ENCODE measurements around the gene CNTN1. TPM values are rescaled to one million over a fixed set of nuclear protein-coding genes. Genes with fewer than 3 reads are reported as not detected.

CNTN1 gene
- total and polyA plus RNA-seq, 11 donors, result 0.01 to 0.66 (median 0.20) TPM; not detected in 2

DNA sequence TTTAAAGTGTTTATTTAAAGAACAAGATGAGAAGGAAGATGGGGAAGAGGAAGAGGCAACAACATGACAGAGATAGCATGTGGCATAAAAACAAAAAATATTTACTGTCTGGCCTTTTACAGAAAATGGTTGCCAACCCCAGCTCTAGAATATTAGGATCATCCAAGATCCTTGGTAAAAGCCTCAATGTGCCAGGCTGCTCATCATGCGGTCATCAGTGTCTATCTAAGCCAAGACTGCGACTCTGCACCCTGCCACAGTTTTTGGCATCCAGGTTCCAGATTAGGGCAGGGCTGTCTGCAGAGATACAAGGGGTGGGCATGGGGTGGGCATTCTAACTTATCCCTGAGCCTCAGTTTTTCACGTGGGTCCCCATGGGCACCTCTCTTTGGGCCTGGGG lies 46.9 kb upstream of the CNTN1 start:
- Histone ChIP-seq H3K4me1 (no peaks in the 10 kb centered on the region), H3K9me3 (peaks cover 0 to 4% (median 0%) of the 10 kb centered on the region in 12 donors), H3K27ac (no peak overlapping the region), H3K36me3 (no peaks in the 10 kb centered on the region), H3K27me3 (no peaks in the 10 kb centered on the region), H3K4me3 (no peak overlapping the region)
- DNase-seq (no peak), ATAC-seq (no peak)
- 67 to 72% (median 69%) methylated on average over 3 of the region's 3 CpGs for WGBS, 4 donors
- intact Hi-C loops (cut with DNase I), result no loop called here
- TF ChIP-seq, protein P1, sequence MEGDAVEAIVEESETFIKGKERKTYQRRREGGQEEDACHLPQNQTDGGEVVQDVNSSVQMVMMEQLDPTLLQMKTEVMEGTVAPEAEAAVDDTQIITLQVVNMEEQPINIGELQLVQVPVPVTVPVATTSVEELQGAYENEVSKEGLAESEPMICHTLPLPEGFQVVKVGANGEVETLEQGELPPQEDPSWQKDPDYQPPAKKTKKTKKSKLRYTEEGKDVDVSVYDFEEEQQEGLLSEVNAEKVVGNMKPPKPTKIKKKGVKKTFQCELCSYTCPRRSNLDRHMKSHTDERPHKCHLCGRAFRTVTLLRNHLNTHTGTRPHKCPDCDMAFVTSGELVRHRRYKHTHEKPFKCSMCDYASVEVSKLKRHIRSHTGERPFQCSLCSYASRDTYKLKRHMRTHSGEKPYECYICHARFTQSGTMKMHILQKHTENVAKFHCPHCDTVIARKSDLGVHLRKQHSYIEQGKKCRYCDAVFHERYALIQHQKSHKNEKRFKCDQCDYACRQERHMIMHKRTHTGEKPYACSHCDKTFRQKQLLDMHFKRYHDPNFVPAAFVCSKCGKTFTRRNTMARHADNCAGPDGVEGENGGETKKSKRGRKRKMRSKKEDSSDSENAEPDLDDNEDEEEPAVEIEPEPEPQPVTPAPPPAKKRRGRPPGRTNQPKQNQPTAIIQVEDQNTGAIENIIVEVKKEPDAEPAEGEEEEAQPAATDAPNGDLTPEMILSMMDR (IDR thresholded peaks at IDR 0.05), result no peak
- no peak for TF ChIP-seq POLR2A (IDR thresholded peaks at IDR 0.05)

DNA sequence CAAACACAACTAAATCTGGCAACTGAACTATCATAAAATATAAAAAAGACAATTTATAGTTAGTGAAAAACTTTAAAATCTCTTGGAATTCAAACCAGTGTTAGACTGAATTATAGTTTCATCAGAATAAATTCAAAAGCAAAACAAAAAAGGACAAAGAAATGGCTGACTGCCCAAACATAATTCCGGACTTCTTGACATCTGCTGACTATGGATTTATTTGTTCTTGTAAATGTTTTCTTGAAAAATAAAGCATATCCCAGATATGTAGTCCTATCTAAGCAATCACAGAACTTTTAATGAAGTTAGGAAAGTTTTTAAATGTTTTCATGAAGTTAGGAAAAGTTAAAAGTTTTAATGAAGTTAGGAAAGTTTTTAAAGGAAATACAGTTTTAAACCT lies 45.8 kb upstream of the CNTN1 start:
- ATAC-seq (no peak), DNase-seq (no peak)
- Histone ChIP-seq H3K27ac (no peak overlapping the region), H3K9me3 (peaks cover 0 to 8% (median 0%) of the 10 kb centered on the region in 12 donors), H3K27me3 (no peaks in the 10 kb centered on the region), H3K4me1 (no peaks in the 10 kb centered on the region), H3K4me3 (no peak overlapping the region), H3K36me3 (no peaks in the 10 kb centered on the region)
- intact Hi-C loops (cut with DNase I), result no loop called here
- TF ChIP-seq, protein P1 (IDR thresholded peaks at IDR 0.05), result no peak
- 52 to 68% (median 57%) methylated on average over 1 of the region's 1 CpG for WGBS, 4 donors

DNA sequence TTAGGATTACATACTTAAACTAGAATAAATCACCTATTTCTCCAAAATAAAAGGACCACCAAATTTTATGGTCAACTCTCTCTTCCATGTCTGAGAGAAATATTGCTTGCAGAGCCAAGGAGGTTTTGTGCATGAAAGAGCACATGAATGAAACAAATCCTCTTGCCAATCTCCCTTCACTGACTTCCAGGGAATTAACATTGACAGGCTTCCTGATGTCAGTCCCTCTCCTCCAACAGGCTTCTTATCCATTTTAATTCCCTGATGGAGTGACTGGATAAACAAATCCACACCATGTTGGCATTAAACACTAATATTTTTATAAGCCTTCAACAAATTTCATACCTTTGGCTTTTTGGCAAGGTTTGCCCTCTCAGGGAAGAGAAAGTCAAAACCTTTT lies 45.3 kb upstream of the CNTN1 start:
- no peak overlapping the region for H3K27ac ChIP-seq
- intact Hi-C loops (cut with DNase I), result no loop called here
- H3K36me3 ChIP-seq, result no peaks in the 10 kb centered on the region
- H3K4me3 ChIP-seq, result no peak overlapping the region
- TF ChIP-seq, protein P1 (IDR thresholded peaks at IDR 0.05), result no peak
- no peak for TF ChIP-seq POLR2A (IDR thresholded peaks at IDR 0.05)
- no peak for DNase-seq
- no peaks in the 10 kb centered on the region for H3K4me1 ChIP-seq
- H3K9me3 ChIP-seq, result peaks cover 0 to 11% (median 0%) of the 10 kb centered on the region in 12 donors
- no peaks in the 10 kb centered on the region for H3K27me3 ChIP-seq
- no peak for ATAC-seq

DNA sequence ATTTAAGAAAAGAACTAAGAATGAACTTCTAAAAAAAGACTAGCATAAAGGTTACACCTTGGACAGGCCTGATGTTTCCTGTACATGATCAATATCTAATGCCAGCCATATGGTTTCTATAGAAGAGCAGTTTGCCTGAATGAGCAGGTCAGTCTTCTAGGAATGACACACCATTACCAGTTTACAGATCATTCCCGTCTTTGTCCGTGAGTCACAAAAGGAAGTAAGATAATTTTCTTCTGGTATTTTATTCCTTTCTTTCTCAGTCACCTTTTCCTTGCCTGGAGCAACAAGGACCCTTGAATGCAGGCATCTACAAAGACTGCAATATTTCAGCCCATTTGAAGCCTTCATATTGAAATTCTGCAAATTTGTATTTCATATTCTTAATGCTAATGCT lies 44.6 kb upstream of the CNTN1 start:
- no peaks in the 10 kb centered on the region for H3K27me3 ChIP-seq
- no peaks in the 10 kb centered on the region for H3K36me3 ChIP-seq
- DNase-seq, result no peak
- 40 to 61% (median 47%) methylated on average over 2 of the region's 2 CpGs for WGBS, 4 donors
- intact Hi-C loops (cut with DNase I), result no loop called here
- no peak overlapping the region for H3K4me3 ChIP-seq
- TF ChIP-seq, protein P1 (IDR thresholded peaks at IDR 0.05), result no peak
- TF ChIP-seq POLR2A (IDR thresholded peaks at IDR 0.05), result no peak
- no peak for ATAC-seq
- H3K4me1 ChIP-seq, result no peaks in the 10 kb centered on the region
- no peak overlapping the region for H3K27ac ChIP-seq
- H3K9me3 ChIP-seq, result peaks cover 0 to 11% (median 0%) of the 10 kb centered on the region in 12 donors
